T-helper 1 cell treated with Interleukin-12 subunit alpha and Interleukin-12 subunit beta and Interleukin-4 antibody, amounts not matched to agents 30 μg/mL and 1 μg/mL, for 36 hours (primary cell): ENCODE measurements around the gene POLD4.
"Not testable (repeated sequence)": the region's sequence is repeated elsewhere in the genome, so short reads cannot be mapped to it uniquely, and the experiment has no call there.

Experiments used
- H3K27ac Mint-ChIP-seq: one replicate; pipeline ENCODE4 v1.8.0; 2021; ENCODE audit warnings: mild to moderate bottlenecking, mixed read lengths
- H3K27me3 Mint-ChIP-seq: one replicate; pipeline ENCODE4 v1.8.0; 2021; ENCODE audit warnings: low read depth, mixed read lengths
- H3K36me3 Mint-ChIP-seq: one replicate; pipeline ENCODE4 v1.8.0; 2021; ENCODE audit warnings: low read depth, mixed read lengths
- H3K4me1 Mint-ChIP-seq: one replicate; pipeline ENCODE4 v1.8.0; 2021; ENCODE audit warnings: low read depth, mixed read lengths
- H3K4me3 Mint-ChIP-seq: one replicate; pipeline ENCODE4 v1.8.0; 2021; ENCODE audit warnings: mild to moderate bottlenecking, moderate library complexity, mixed read lengths
- H3K9me3 Mint-ChIP-seq: one replicate; pipeline ENCODE4 v1.8.0; 2021; ENCODE audit warnings: mixed read lengths

Gene POLD4

GRCh38 chr11:67332081-67332691 lies 21.2 kb downstream of the POLD4 start:
- Mint-ChIP-seq H3K27ac (no peak overlapping the region), H3K9me3 (no peaks in the 10 kb centered on the region), H3K4me1 (no peaks in the 10 kb centered on the region), H3K4me3 (no peak overlapping the region), H3K27me3 (no peaks in the 10 kb centered on the region), H3K36me3 (no peaks in the 10 kb centered on the region)

GRCh38 chr11:67323526-67323925 lies 29.8 kb downstream of the POLD4 start:
- peaks cover 2% of the 10 kb centered on the region for H3K27me3 Mint-ChIP-seq

GRCh38 chr11:67322049-67322448 lies 31.3 kb downstream of the POLD4 start:
- H3K27me3 Mint-ChIP-seq = peaks cover 7% of the 10 kb centered on the region
- peaks cover 13% of the 10 kb centered on the region for H3K4me1 Mint-ChIP-seq
- H3K4me3 Mint-ChIP-seq = no peak overlapping the region
- no peaks in the 10 kb centered on the region for H3K9me3 Mint-ChIP-seq
- H3K27ac Mint-ChIP-seq = no peak overlapping the region
- H3K36me3 Mint-ChIP-seq = peaks cover 1% of the 10 kb centered on the region

More at GRCh38 chr11:67323526-67323925, 29.8 kb downstream of the POLD4 start:
- no peak overlapping the region for H3K4me3 Mint-ChIP-seq
- no peak overlapping the region for H3K27ac Mint-ChIP-seq
- H3K4me1 Mint-ChIP-seq = peaks cover 7% of the 10 kb centered on the region
- no peaks in the 10 kb centered on the region for H3K9me3 Mint-ChIP-seq
- no peaks in the 10 kb centered on the region for H3K36me3 Mint-ChIP-seq

GRCh38 chr11:67321313-67321871 lies 32.0 kb downstream of the POLD4 start:
- H3K27me3 Mint-ChIP-seq = peaks cover 7% of the 10 kb centered on the region
- H3K36me3 Mint-ChIP-seq = peaks cover 1% of the 10 kb centered on the region
- no peak overlapping the region for H3K27ac Mint-ChIP-seq
- H3K9me3 Mint-ChIP-seq = no peaks in the 10 kb centered on the region
- no peak overlapping the region for H3K4me3 Mint-ChIP-seq
- H3K4me1 Mint-ChIP-seq = peaks cover 16% of the 10 kb centered on the region

GRCh38 chr11:67320691-67321090 lies 32.7 kb downstream of the POLD4 start:
- H3K27me3 Mint-ChIP-seq = peaks cover 7% of the 10 kb centered on the region
- no peak overlapping the region for H3K4me3 Mint-ChIP-seq
- H3K9me3 Mint-ChIP-seq = no peaks in the 10 kb centered on the region
- H3K36me3 Mint-ChIP-seq = peaks cover 1% of the 10 kb centered on the region
- H3K4me1 Mint-ChIP-seq = peaks cover 16% of the 10 kb centered on the region
- no peak overlapping the region for H3K27ac Mint-ChIP-seq

GRCh38 chr11:67320011-67320410 lies 33.3 kb downstream of the POLD4 start:
- Mint-ChIP-seq H3K27ac (no peak overlapping the region), H3K4me3 (no peak overlapping the region), H3K27me3 (peaks cover 7% of the 10 kb centered on the region), H3K9me3 (no peaks in the 10 kb centered on the region), H3K4me1 (peaks cover 23% of the 10 kb centered on the region), H3K36me3 (peaks cover 1% of the 10 kb centered on the region)

- peak overlapping the region; percentile 99 for H3K4me3 Mint-ChIP-seq
- not testable (repeated sequence) for H3K9me3 Mint-ChIP-seq, H3K36me3 Mint-ChIP-seq, H3K27me3 Mint-ChIP-seq, H3K27ac Mint-ChIP-seq
- H3K4me1 Mint-ChIP-seq = peaks cover 27% of the 10 kb centered on the region
Observed at GRCh38 chr11:67318876-67319275, 34.5 kb downstream of the POLD4 start.

- Mint-ChIP-seq H3K36me3 (peaks cover 4% of the 10 kb centered on the region), H3K4me3 (peak overlapping the region; percentile 99), H3K27me3 (peaks cover 7% of the 10 kb centered on the region), H3K9me3 (no peaks in the 10 kb centered on the region), H3K27ac (peak overlapping the region; percentile 99), H3K4me1 (peaks cover 34% of the 10 kb centered on the region)
Observed at GRCh38 chr11:67317888-67318555, 35.3 kb downstream of the POLD4 start.

GRCh38 chr11:67317205-67317887 lies 36.0 kb downstream of the POLD4 start:
- H3K36me3 Mint-ChIP-seq = peaks cover 4% of the 10 kb centered on the region
- peak overlapping the region; percentile 99 for H3K27ac Mint-ChIP-seq
- peaks cover 39% of the 10 kb centered on the region for H3K4me1 Mint-ChIP-seq
- peak overlapping the region; percentile 99 for H3K4me3 Mint-ChIP-seq
- H3K27me3 Mint-ChIP-seq = peaks cover 7% of the 10 kb centered on the region
- no peaks in the 10 kb centered on the region for H3K9me3 Mint-ChIP-seq

GRCh38 chr11:67316882-67317204 lies 36.5 kb downstream of the POLD4 start:
- Mint-ChIP-seq H3K27me3 (peaks cover 7% of the 10 kb centered on the region), H3K9me3 (no peaks in the 10 kb centered on the region), H3K4me1 (peaks cover 44% of the 10 kb centered on the region), H3K4me3 (peak overlapping the region; percentile 99), H3K27ac (peak overlapping the region; percentile 99), H3K36me3 (peaks cover 7% of the 10 kb centered on the region)

- Mint-ChIP-seq H3K4me3 (peak overlapping the region; percentile 41), H3K4me1 (peaks cover 45% of the 10 kb centered on the region)
Observed at GRCh38 chr11:67315325-67315909, 37.9 kb downstream of the POLD4 start.

GRCh38 chr11:67314218-67314617 lies 39.1 kb downstream of the POLD4 start:
- Mint-ChIP-seq H3K27ac (peak overlapping the region; percentile 45), H3K27me3 (peaks cover 7% of the 10 kb centered on the region), H3K36me3 (peaks cover 10% of the 10 kb centered on the region), H3K9me3 (no peaks in the 10 kb centered on the region), H3K4me1 (peaks cover 42% of the 10 kb centered on the region), H3K4me3 (peak overlapping the region; percentile 28)

More at GRCh38 chr11:67315325-67315909, 37.9 kb downstream of the POLD4 start:
- H3K36me3 Mint-ChIP-seq = peaks cover 9% of the 10 kb centered on the region
- peak overlapping the region; percentile 24 for H3K27ac Mint-ChIP-seq
- H3K27me3 Mint-ChIP-seq = peaks cover 7% of the 10 kb centered on the region
- no peaks in the 10 kb centered on the region for H3K9me3 Mint-ChIP-seq

GRCh38 chr11:67313125-67313890 lies 40.0 kb downstream of the POLD4 start:
- peaks cover 5% of the 10 kb centered on the region for H3K27me3 Mint-ChIP-seq

More at GRCh38 chr11:67313125-67313890, 40.0 kb downstream of the POLD4 start:
- H3K36me3 Mint-ChIP-seq = peaks cover 10% of the 10 kb centered on the region
- H3K4me3 Mint-ChIP-seq = peak overlapping the region; percentile 34
- H3K9me3 Mint-ChIP-seq = no peaks in the 10 kb centered on the region
- peaks cover 36% of the 10 kb centered on the region for H3K4me1 Mint-ChIP-seq
- H3K27ac Mint-ChIP-seq = peak overlapping the region; percentile 77
